GM18861 (cell line): Measurements from ENCODE around the gene INPP5A.

Experiments used
- ATAC-seq: cut with Tn5 transposase; IDR thresholded peaks from one replicate; pipeline ENCODE4 v1.9.1; 2021; ENCODE audit not compliant: unreplicated experiment

INPP5A gene

DNA sequence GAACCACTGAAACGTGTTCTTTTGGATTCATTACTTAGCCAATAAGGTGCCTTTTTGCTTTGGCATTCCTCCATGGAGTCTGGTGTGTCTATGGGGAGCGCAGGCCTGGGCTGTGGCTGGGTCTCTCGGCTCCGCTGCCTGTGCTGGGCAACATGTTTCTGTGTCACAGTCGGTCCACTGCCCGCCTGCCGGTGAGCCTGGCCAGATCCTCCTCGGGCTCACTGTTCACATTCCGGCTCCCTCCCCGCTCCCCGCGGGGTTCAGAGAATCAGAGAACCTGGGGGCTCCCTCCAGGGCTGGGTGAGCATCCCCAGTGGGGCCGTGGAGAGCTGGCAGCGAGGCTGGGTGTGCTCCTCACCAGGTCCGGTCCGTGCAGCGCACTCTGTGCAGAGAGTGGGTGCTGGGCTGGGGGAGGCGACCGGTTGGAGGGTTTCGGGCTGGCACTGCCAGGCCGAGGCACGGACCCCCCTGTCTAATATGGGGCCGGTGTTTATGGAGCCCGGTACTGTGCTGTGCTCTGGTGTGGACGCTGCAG lies 70.4 kb downstream of the INPP5A start:
- ATAC-seq = no peak

DNA sequence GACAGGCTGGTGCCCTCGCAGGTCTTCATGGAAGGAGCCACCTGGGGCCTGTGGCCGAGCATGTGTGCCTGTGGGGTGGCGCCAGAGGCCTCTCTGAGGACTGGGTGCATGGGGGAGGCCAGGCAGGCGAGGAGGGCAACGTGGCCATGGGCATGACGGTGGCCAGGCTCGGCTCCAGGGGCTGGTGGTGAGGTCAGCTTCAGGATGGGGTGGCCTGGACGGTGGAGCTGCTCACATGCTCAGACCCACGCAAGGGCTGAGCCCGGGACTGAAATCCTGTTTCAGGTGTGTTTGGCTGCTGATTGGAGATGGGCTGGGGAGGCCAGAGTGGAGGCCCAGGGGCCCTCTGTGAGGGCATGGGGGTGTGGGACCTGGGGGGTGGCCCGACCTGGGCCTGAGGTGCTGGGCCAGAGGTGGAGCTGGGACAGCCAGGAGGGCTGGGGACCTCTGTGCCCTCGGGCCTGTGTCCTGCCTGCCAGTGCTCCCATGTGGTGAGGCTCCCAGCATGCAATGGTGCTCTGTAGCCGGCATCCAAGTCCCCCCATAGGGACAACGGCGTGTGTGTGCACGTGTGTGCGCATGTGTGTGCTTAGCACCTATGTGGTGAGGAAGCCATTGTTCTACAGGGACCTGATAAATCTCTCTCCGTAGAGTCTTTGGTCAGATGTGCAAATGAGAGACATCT lies 71.1 kb downstream of the INPP5A start:
- no peak for ATAC-seq

- ATAC-seq = no peak
These were observed 71.6 kb downstream of the INPP5A start for GRCh38 chr10:132609211-132609610.

DNA sequence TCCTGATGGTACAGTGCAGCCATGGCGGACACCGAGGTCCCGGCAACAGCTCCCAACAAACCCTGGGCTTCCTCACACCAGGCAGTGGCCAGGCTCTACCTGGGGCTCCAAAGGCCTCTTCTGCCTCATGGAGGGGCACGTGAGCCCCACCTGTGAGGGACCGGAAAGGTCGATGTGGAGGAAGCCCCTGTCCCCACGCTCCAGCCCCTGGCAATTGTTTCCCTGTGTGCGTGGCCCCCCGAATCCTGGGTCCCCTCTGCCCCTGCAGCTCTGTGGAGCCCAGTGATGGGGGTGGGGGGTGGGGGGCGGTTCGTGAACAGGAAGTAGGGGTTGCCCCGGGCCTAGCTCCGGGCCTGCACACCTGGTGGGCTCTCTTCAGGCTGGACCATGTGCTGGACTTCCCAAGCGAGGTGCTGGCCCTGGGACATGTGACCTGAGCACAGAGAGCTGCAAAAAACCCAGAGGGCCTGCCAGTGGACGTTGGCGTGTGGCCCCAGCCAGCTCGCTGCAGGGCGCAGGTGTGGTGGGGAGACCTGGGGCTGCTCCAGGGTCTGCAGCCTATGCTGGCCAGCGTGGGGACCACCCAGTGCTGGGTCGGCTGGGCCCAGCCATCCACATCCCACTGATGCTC lies 72.6 kb downstream of the INPP5A start:
- ATAC-seq = no peak

DNA sequence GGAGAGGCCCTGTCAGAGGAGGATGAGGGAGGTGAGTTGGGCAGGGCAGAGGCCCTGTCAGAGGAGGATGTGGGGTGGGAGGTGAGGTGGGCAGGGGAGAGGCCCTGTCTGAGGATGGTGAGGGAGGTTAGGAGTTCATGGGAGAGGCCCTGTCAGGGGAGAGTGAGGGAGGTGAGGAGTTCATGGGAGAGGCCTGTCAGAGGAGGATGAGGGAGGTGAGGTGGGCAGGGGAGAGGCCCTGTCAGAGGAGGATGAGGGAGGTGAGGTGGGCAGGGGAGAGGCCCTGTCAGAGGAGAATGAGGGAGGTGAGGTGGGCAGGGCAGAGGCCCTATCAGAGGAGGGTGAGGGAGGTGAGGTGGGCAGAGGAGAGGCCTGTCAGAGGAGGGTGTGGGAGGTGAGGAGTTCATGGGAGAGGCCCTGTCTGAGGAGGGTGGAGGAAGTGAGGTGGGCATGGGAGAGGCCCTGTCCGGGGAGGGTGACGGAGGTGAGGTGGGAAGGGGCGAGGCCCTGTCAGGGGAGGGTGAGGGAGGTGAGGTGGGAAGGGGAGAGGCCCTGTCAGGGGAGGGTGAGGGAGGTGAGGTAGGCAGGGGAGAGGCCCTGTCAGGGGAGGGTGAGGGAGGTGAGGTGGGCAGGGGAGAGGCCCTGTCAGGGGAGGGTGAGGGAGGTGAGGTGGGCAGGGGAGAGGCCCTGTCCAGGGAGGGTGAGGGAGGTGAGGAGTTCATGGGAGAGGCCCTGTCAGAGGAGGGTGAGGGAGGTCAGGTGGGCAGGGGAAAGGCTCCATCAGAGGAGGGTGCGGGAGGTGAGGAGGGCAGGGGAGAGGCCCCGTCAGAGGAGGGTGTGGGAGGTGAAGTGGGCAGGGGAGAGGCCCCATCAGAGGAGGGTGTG lies 73.7 kb downstream of the INPP5A start:
- no peak for ATAC-seq

- ATAC-seq = no peak
These were observed 74.4 kb downstream of the INPP5A start for GRCh38 chr10:132611986-132612385.

GRCh38 chr10:132612571-132613504 lies 75.3 kb downstream of the INPP5A start:
- no peak for ATAC-seq

DNA sequence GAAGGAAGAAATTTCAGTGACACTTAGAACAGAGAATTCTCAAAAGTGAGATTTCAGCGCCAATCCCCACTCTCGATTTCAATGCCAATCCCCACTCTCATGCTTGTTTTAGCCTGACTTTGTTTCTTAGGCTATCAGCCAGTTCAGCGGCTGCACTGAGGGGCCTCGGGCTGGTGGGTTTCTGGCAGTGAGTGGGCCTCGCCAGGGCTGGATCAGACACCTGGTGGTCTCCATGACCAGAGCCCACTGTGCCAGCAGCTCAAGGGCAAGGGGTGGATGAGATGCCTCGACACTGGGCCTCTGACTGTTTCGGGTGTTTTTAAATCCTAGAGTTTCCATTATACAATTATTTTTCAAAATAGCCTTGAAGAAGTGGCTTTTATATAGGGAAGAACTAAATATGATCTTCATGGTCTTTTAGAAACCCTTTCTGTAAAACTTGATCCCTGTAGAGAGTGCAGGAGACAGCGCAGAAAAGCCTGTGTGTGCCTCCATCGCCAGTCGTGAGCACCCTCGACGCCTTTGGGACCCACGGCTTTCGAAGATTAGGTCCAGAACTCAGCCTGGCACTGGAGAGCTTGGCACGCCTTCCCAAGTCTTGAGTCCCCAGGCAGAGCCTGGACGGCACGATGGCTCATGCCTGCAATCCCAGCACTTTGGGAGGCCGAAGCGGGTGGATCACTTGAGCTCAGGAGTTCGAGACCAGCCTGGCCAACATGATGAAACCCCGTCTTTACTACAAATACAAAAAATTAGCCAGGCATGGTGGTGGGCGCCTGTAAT lies 76.2 kb downstream of the INPP5A start:
- ATAC-seq = no peak

GRCh38 chr10:132614431-132615340 lies 77.1 kb downstream of the INPP5A start:
- no peak for ATAC-seq

GRCh38 chr10:132615341-132616169 lies 78.0 kb downstream of the INPP5A start:
- ATAC-seq = no peak

- ATAC-seq = no peak
These were observed 78.8 kb downstream of the INPP5A start for GRCh38 chr10:132616170-132616995.

DNA sequence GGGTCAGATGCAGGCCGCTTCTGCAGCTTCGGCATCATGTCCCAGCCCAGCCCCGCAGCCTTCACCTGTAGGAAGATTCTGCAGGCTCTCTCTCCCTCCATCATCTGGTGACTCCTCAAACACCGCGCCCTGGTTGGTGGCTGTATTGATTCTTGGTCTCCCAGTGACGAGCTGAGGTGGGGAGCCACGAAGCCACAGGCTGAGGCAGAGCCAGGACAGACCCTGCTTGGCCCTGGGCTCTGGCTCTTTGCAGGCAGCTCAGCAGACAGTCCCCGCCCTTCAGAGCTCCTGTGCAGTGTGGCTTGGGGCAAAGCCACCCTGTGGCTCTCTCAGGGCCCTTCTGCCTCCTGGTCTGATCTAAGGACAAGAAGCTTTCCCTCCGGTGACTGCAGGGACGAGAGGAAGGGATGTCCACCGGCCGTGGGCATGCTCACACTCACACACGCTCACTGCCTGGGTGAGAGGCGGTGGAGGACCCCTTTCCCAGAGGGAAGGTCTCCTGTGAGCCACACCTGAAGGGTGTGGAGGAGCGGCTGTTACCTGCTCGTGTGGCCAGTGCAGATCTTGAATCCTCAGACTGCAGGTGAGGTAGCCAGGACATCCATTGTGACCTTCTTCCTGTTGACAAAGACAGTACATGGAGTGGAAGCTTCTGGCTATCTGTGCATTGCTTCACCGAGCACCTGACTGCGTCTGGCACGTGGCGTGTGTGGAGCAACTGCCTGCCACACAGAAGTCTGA lies 79.6 kb downstream of the INPP5A start:
- no peak for ATAC-seq

DNA sequence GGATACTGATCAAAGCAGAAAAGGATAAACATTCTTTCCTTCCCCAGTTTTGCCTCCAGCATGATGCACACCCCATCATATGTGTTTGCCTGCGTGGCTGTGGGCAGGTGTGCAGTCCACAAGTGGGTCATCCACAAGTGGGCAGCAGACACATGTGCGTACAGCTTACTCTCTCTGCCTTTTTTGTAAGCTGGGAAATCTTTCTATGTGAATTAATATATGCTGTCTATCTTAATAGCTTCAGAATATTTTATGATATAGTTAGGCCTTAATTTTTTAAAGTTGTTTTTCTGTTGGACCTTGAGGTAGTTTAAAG lies 80.1 kb downstream of the INPP5A start:
- no peak for ATAC-seq

GRCh38 chr10:132618158-132618919 lies 80.8 kb downstream of the INPP5A start:
- ATAC-seq = no peak

- no peak for ATAC-seq
These were observed 82.3 kb downstream of the INPP5A start for GRCh38 chr10:132619927-132620326.
